Body of pancreas (tissue), 4 donors: ENCODE measurements around the gene ADIPOR2.

Experiments
- POLR2A ChIP-seq, 3 donors: fragments of 450-650 bp; IDR thresholded peaks; one replicate each; pipeline ENCODE4 v1.6.1; 2016; ENCODE audit warnings: antibody characterized with exemption in 3 of 3, mild to moderate bottlenecking in 2 of 3
- TF ChIP-seq, protein P1 (sequence below), 7 experiments: fragments of 450-650 bp in 4 of 7; fragments of 200-600 bp in 3 of 7; sonication (generic) in 3 of 7; IDR thresholded peaks; one replicate each; pipeline ENCODE4 v1.5.1; 2016 to 2019; ENCODE audit warnings: antibody characterized with exemption in 7 of 7

DNA sequence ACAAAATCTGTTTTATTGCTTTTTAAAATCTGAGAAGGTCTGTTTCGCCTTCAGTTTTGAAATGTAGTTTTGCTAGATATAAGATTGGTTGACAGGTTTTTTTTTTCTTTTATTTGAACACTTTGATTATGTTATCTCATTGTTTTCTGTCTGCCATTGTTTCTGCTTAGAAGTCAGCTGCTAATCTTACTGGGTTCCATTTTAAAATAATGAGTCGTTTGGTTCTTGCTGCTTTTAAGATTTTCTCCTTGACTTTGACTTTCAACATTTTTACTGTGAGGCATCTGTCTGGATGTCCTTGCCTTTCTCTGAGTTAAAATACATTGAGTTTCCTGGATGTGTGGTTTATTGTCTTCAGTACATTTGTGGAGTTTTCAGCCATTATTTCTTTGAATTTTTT, 56.7 kb downstream of the ADIPOR2 start:
- TF ChIP-seq, protein P1, sequence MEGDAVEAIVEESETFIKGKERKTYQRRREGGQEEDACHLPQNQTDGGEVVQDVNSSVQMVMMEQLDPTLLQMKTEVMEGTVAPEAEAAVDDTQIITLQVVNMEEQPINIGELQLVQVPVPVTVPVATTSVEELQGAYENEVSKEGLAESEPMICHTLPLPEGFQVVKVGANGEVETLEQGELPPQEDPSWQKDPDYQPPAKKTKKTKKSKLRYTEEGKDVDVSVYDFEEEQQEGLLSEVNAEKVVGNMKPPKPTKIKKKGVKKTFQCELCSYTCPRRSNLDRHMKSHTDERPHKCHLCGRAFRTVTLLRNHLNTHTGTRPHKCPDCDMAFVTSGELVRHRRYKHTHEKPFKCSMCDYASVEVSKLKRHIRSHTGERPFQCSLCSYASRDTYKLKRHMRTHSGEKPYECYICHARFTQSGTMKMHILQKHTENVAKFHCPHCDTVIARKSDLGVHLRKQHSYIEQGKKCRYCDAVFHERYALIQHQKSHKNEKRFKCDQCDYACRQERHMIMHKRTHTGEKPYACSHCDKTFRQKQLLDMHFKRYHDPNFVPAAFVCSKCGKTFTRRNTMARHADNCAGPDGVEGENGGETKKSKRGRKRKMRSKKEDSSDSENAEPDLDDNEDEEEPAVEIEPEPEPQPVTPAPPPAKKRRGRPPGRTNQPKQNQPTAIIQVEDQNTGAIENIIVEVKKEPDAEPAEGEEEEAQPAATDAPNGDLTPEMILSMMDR (IDR thresholded peaks at IDR 0.05), result no peak
- no peak for TF ChIP-seq POLR2A (IDR thresholded peaks at IDR 0.05)
